ENCODE data around the gene NLRC5. TPM values are rescaled to one million over a fixed set of nuclear protein-coding genes. Genes with fewer than 3 reads are reported as not detected.

Gene NLRC5
- total and polyA plus RNA-seq, 2 donors (not counting 3 experiments of a cell fraction or from before 2014, with no cell fraction given) = 7.4 to 26.3 TPM

- Histone ChIP-seq H3K9me3 (replicated peaks; ENCODE audit: control insufficient read depth, insufficient read depth, low read length) (no peaks in the 10 kb centered on the region), H3K79me2 (ENCODE audit: control insufficient read depth, insufficient read depth, low read length) (no peaks in the 10 kb centered on the region), H3K4me1 (ENCODE audit: control insufficient read depth, extremely low read depth, insufficient read depth, low read length) (no peaks in the 10 kb centered on the region), H4K20me1 (replicated peaks; ENCODE audit: control insufficient read depth, extremely low read depth, insufficient read depth, low read length) (no peaks in the 10 kb centered on the region), H3K9ac (replicated peaks; ENCODE audit: extremely low read depth, insufficient read depth, low read length) (no peak overlapping the region), H3K4me2 (ENCODE audit: insufficient read depth, low read length) (no peak overlapping the region), H2AFZ (ENCODE audit: low read depth, low read length) (no peak overlapping the region), H3K4me3 (replicated peaks in 1 of 3; ENCODE audit: insufficient read depth in 1 of 3, low read depth in 1 of 3, low read length in 3 of 3) (no peak overlapping the region), H3K9me1 (replicated peaks; ENCODE audit: control insufficient read depth, extremely low read depth, insufficient read depth, low read length) (no peaks in the 10 kb centered on the region), H3K36me3 (ENCODE audit: control insufficient read depth in 2 of 2, extremely low read depth in 1 of 2, insufficient read depth in 2 of 2, low read length in 2 of 2) (peaks cover 6 to 32% of the 10 kb centered on the region in 2 experiments), H3K27me3 (ENCODE audit: control insufficient read depth in 2 of 2, insufficient read depth in 2 of 2, low read length in 2 of 2) (no peaks in the 10 kb centered on the region), H3K27ac (ENCODE audit: insufficient read depth, low read depth, low read length) (no peak overlapping the region)
- POLR2A ChIA-PET = no interaction called here
- dilution Hi-C loops (cut with MboI; ENCODE audit: extremely low pct_ligation_motif_present, low sequenced_read_pairs) (no loop called here), intact Hi-C loops (cut with micrococcal nuclease) (no loop called here)
- TF ChIP-seq MAX (IDR thresholded peaks at IDR 0.05; ENCODE audit: insufficient read depth, insufficient read length) (no peak), GATA2 (IDR thresholded peaks at IDR 0.05; ENCODE audit: insufficient read depth, insufficient read length, low read depth, low read length) (no peak), JUN (IDR thresholded peaks at IDR 0.05; ENCODE audit: borderline replicate concordance, insufficient read depth, insufficient read length, low read depth) (no peak)
- no TSS peak for BruUV-seq (replicated peaks)
- CTCF ChIA-PET = no interaction called here
- no peak for FAIRE-seq
- no peak for DNase-seq (ENCODE audit: low read depth, low spot score)
Observed at GRCh38 chr16:57123974-57124674, 134.8 kb downstream of the NLRC5 start.

- Histone ChIP-seq H3K4me1 (ENCODE audit: control insufficient read depth, extremely low read depth, insufficient read depth, low read length) (no peaks in the 10 kb centered on the region), H4K20me1 (replicated peaks; ENCODE audit: control insufficient read depth, extremely low read depth, insufficient read depth, low read length) (no peaks in the 10 kb centered on the region), H3K27ac (ENCODE audit: insufficient read depth, low read depth, low read length) (no peak overlapping the region), H2AFZ (ENCODE audit: low read depth, low read length) (no peak overlapping the region), H3K9ac (replicated peaks; ENCODE audit: extremely low read depth, insufficient read depth, low read length) (no peak overlapping the region), H3K79me2 (ENCODE audit: control insufficient read depth, insufficient read depth, low read length) (no peaks in the 10 kb centered on the region), H3K36me3 (ENCODE audit: control insufficient read depth in 2 of 2, extremely low read depth in 1 of 2, insufficient read depth in 2 of 2, low read length in 2 of 2) (peaks cover 6 to 27% of the 10 kb centered on the region in 2 experiments), H3K9me1 (replicated peaks; ENCODE audit: control insufficient read depth, extremely low read depth, insufficient read depth, low read length) (no peaks in the 10 kb centered on the region), H3K4me3 (replicated peaks in 1 of 3; ENCODE audit: insufficient read depth in 1 of 3, low read depth in 1 of 3, low read length in 3 of 3) (no peak overlapping the region), H3K27me3 (ENCODE audit: control insufficient read depth in 2 of 2, insufficient read depth in 2 of 2, low read length in 2 of 2) (no peaks in the 10 kb centered on the region), H3K9me3 (replicated peaks; ENCODE audit: control insufficient read depth, insufficient read depth, low read length) (no peaks in the 10 kb centered on the region), H3K4me2 (ENCODE audit: insufficient read depth, low read length) (no peak overlapping the region)
- POLR2A ChIA-PET = no interaction called here
- DNase-seq (ENCODE audit: low read depth, low spot score) (no peak), FAIRE-seq (no peak)
- dilution Hi-C loops (cut with MboI; ENCODE audit: extremely low pct_ligation_motif_present, low sequenced_read_pairs) = no loop called here
- TF ChIP-seq MYC (IDR thresholded peaks at IDR 0.05; ENCODE audit: low read depth, low read length) = no peak
- TF ChIP-seq MAX (IDR thresholded peaks at IDR 0.05; ENCODE audit: insufficient read depth, insufficient read length) = no peak
- TF ChIP-seq POLR2A (IDR thresholded peaks at IDR 0.05; ENCODE audit: low read depth, low read length) = no peak
- TF ChIP-seq EZH2 (IDR thresholded peaks at IDR 0.05; ENCODE audit: borderline replicate concordance, low read depth, low read length, severe bottlenecking) = no peak
- no peak for TF ChIP-seq JUN (IDR thresholded peaks at IDR 0.05; ENCODE audit: borderline replicate concordance, insufficient read depth, insufficient read length, low read depth)
- TF ChIP-seq GATA2 (IDR thresholded peaks at IDR 0.05; ENCODE audit: insufficient read depth, insufficient read length, low read depth, low read length) = no peak
- no peak for TF ChIP-seq CTCF (IDR thresholded peaks at IDR 0.05; ENCODE audit: extremely low read depth in 1 of 2, insufficient read depth in 1 of 2, low read depth in 1 of 2, low read length in 2 of 2)
- no peak for TF ChIP-seq FOS (IDR thresholded peaks at IDR 0.05; ENCODE audit: borderline replicate concordance, insufficient read depth, low read length)
- TF ChIP-seq POLR2AphosphoS5 (IDR thresholded peaks at IDR 0.05; ENCODE audit: insufficient read depth, low read depth, low read length) = no peak
- CTCF ChIA-PET = interaction anchor here (2.0 kb wide), 1 partner anchor 33 kb away, joined by 8 read pairs; the partner anchor contains the start of gene CPNE2
- intact Hi-C loops (cut with micrococcal nuclease) = no loop called here
- no TSS peak for BruUV-seq (replicated peaks)
Observed at GRCh38 chr16:57125376-57125775, 136.0 kb downstream of the NLRC5 start.

All from endothelial cell of umbilical vein (primary cell).